GM19397 (cell line): ENCODE results near the gene IL1RAP.

Experiments
- ATAC-seq: cut with Tn5 transposase; IDR thresholded peaks from one replicate; pipeline ENCODE4 v1.9.1; 2021; ENCODE audit warnings: mild to moderate bottlenecking, moderate library complexity; ENCODE audit not compliant: unreplicated experiment

Gene IL1RAP

GRCh38 chr3:190701096-190701532, 187.2 kb downstream of the IL1RAP start:
- peak; percentile 64 for ATAC-seq

GRCh38 chr3:190706582-190706981, 192.7 kb downstream of the IL1RAP start:
- ATAC-seq = no peak
